GM19324 (cell line): ENCODE measurements around the gene COX4I1.

Source experiments
- ATAC-seq: cut with Tn5 transposase; IDR thresholded peaks from one replicate; pipeline ENCODE4 v1.9.1; 2021; ENCODE audit warnings: mild to moderate bottlenecking, moderate library complexity; ENCODE audit not compliant: unreplicated experiment, low FRiP score

The COX4I1 gene

GRCh38 chr16:85854935-85855334 is 55.4 kb downstream of the COX4I1 start:
- no peak for ATAC-seq

GRCh38 chr16:85856079-85856478 is 56.6 kb downstream of the COX4I1 start:
- ATAC-seq: no peak

GRCh38 chr16:85856585-85856984 is 57.1 kb downstream of the COX4I1 start:
- ATAC-seq: no peak
